Spleen (tissue), 7 donors: ENCODE results near the gene ACOD1.
"Not testable (repeated sequence)": the region's sequence is repeated elsewhere in the genome, so short reads cannot be mapped to it uniquely, and the experiment has no call there.

Experiments
- POLR2AphosphoS5 ChIP-seq, 3 donors: sonication (generic); formaldehyde crosslinking; IDR thresholded peaks; one replicate each; pipeline ENCODE4 v1.5.1; 2017; ENCODE audit warnings: antibody characterized with exemption in 3 of 3
- TF ChIP-seq, protein P1 (sequence below), 11 experiments: fragments of 200-600 bp in 7 of 11; fragments of 450-650 bp in 4 of 11; sonication (generic) in 4 of 11; IDR thresholded peaks in 8 of 11; conservative IDR thresholded peaks in 3 of 11; 1 replicate in 7 of 11; 2 replicates in 4 of 11; pipeline versions ENCODE4 v1.4.0 to v1.8.0; 2016 to 2021; ENCODE audit warnings: antibody characterized with exemption in 11 of 11, inconsistent platforms in 4 of 11, mild to moderate bottlenecking in 1 of 11
- donor health status: DM: no; HTN: no; CAD: no; lungs with moderate emphysema.
- donor health status: DM: no; HTN: no; CAD: no.
- donor health status: DM: no; HTN: no; CAD: no.

DNA sequence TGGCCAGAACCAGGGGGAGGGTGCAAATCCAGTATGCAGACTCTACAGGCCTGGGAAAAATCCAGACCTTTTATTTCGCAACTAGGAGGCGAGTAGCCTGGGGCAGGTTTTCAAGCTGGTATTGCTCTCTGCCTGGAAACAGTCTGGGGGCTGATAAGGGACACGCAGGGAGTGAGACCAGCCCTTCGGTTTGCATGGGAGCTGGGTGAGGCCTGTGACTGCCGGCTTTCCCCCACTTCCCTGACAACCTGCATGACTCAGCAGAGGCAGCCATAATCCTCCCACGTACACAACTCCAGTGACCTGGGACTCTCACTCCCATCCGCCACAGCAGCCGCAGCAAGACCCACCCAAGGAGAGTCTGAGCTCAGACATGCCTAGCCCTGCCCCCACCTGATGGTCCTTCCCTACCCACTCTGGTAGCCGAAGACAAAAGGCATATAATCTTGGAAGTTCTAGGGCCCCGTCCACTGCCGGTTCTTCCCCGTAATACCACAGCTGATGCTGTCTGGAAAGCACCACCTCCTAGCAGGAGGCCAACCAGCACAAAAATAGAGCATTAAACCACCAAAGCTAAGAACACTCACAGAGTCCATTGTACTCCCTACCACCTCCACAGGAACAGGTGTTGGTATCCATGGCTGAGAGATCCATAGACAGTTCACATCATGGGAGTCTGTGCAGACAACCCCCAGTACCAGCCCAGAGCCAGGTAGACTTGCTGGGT, 30.4 kb upstream of the ACOD1 start:
- TF ChIP-seq, protein P1, sequence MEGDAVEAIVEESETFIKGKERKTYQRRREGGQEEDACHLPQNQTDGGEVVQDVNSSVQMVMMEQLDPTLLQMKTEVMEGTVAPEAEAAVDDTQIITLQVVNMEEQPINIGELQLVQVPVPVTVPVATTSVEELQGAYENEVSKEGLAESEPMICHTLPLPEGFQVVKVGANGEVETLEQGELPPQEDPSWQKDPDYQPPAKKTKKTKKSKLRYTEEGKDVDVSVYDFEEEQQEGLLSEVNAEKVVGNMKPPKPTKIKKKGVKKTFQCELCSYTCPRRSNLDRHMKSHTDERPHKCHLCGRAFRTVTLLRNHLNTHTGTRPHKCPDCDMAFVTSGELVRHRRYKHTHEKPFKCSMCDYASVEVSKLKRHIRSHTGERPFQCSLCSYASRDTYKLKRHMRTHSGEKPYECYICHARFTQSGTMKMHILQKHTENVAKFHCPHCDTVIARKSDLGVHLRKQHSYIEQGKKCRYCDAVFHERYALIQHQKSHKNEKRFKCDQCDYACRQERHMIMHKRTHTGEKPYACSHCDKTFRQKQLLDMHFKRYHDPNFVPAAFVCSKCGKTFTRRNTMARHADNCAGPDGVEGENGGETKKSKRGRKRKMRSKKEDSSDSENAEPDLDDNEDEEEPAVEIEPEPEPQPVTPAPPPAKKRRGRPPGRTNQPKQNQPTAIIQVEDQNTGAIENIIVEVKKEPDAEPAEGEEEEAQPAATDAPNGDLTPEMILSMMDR (IDR thresholded peaks at IDR 0.05 in 8 of 11, conservative IDR thresholded peaks at IDR 0.05 in 3 of 11), result not testable (repeated sequence)
- TF ChIP-seq POLR2AphosphoS5 (IDR thresholded peaks at IDR 0.05), result not testable (repeated sequence)
